ENCODE results near the gene OR2D2. TPM values are rescaled to one million over a fixed set of nuclear protein-coding genes. Genes with fewer than 3 reads are reported as not detected.

The OR2D2 gene
- total and polyA plus RNA-seq, 2 of the 13 experiments (the other 11 are each of a cell fraction or from before 2014, with no cell fraction given) = not detected

- Histone ChIP-seq H4K20me1 (ENCODE audit: insufficient read depth, low read length) (no peaks in the 10 kb centered on the region), H3K79me2 (ENCODE audit: insufficient read depth, low read length) (no peaks in the 10 kb centered on the region), H3K4me1 (ENCODE audit: insufficient read depth, low read length) (0 out of 2 replicates have a peak, but pooled peaks cover 6% of the 10 kb centered on the region), H3K36me3 (replicated peaks in 1 of 2; ENCODE audit: control insufficient read depth in 1 of 2, insufficient read depth in 2 of 2, low read length in 2 of 2) (no peaks in the 10 kb centered on the region), H3K27me3 (ENCODE audit: control insufficient read depth in 1 of 2, insufficient read depth in 2 of 2, low read length in 2 of 2) (peaks cover 0 to 6% of the 10 kb centered on the region in 2 experiments; a peak in 1 of 5 replicates), H2AFZ (ENCODE audit: low read length) (no peak within 1 kb of the TSS), H3K9ac (ENCODE audit: insufficient read depth, low read depth, low read length) (no peak within 1 kb of the TSS), H3K4me3 (replicated peaks in 1 of 3; ENCODE audit: insufficient read depth in 1 of 3, low read depth in 2 of 3, low read length in 3 of 3) (no peak within 1 kb of the TSS), H3K4me2 (ENCODE audit: low read depth, low read length) (no peak within 1 kb of the TSS), H3K27ac (ENCODE audit: extremely low read length, insufficient read depth, low read length) (no peak within 1 kb of the TSS), H3K9me3 (ENCODE audit: low read length) (no peaks in the 10 kb centered on the region)
- no TSS peak for BruUV-seq (replicated peaks)
- FAIRE-seq = no peak
- intact Hi-C loops (cut with micrococcal nuclease; ENCODE audit: unreplicated experiment) = no loop called here
- TF ChIP-seq ZNF761 (CRISPR knock-in tag; conservative IDR thresholded peaks at IDR 0.05) (no peak), TBX2 (CRISPR knock-in tag; IDR thresholded peaks at IDR 0.05; ENCODE audit: borderline replicate concordance) (no peak), FLYWCH1 (CRISPR knock-in tag; IDR thresholded peaks at IDR 0.05) (no peak), IRX3 (CRISPR knock-in tag; IDR thresholded peaks at IDR 0.05; ENCODE audit: borderline replicate concordance, low read depth) (no peak), PHF5A (CRISPR knock-in tag; IDR thresholded peaks at IDR 0.05; ENCODE audit: low read depth, unreplicated experiment) (no peak), ZC3H13 (CRISPR knock-in tag; IDR thresholded peaks at IDR 0.05) (no peak), ZNF616 (CRISPR knock-in tag; IDR thresholded peaks at IDR 0.05; ENCODE audit: low read depth) (no peak), HNF1B (CRISPR knock-in tag; IDR thresholded peaks at IDR 0.05) (no peak), ZNF326 (CRISPR knock-in tag; IDR thresholded peaks at IDR 0.05; ENCODE audit: borderline replicate concordance) (no peak), FOXO1 (CRISPR knock-in tag; IDR thresholded peaks at IDR 0.05) (no peak), GTF2F1 (IDR thresholded peaks at IDR 0.05; ENCODE audit: low read length) (no peak), KDM5B (CRISPR knock-in tag; IDR thresholded peaks at IDR 0.05; ENCODE audit: borderline replicate concordance) (no peak), PREB (CRISPR knock-in tag; IDR thresholded peaks at IDR 0.05) (no peak), ZNF180 (CRISPR knock-in tag; IDR thresholded peaks at IDR 0.05; ENCODE audit: borderline replicate concordance, low read depth) (no peak), SUZ12 (IDR thresholded peaks at IDR 0.05; ENCODE audit: low read depth, low read length) (no peak), FOXK2 (IDR thresholded peaks at IDR 0.05) (no peak)
- POLR2A ChIA-PET = no interaction called here
- CTCF ChIA-PET (ENCODE audit: low intra/inter-chr PET ratio, low total read pairs) = no interaction called here
- under 1% methylated on average over 3 of the region's 3 CpGs for WGBS (ENCODE audit: low lambda C conversion rate)
- ATAC-seq = no peak
- in situ Hi-C loops (cut with HindIII; ENCODE audit: extremely low pct_ligation_motif_present, low pct_unique_long_range_greater_than_20kb) = no loop called here
- no peak for DNase-seq (ENCODE audit: low spot score)
Measured at GRCh38 chr11:6845383-6845782, 46.9 kb downstream of the OR2D2 start, which contains the start of gene OR10A5. Gene OR10A5, plus strand, starts transcription at chr11:6845683. Its CDS starts 0 bp downstream, at chr11:6845683.
